ENCODE results near the gene SCARB1. TPM values are rescaled to one million over a fixed set of nuclear protein-coding genes. Genes with fewer than 3 reads are reported as not detected.
A peak's percentile ranks its signal among the peaks of the same experiment; 100 is the strongest.

Gene SCARB1
- total RNA-seq, 1 experiment from 2014 or later, result 31.3 TPM

GRCh38 chr12:124743479-124744272, 120.0 kb downstream of the SCARB1 start:
- Histone ChIP-seq H3K27me3 (ENCODE audit: insufficient read depth, low read length) (no peaks in the 10 kb centered on the region), H2AK5ac (ENCODE audit: insufficient read length, low read length) (no peak overlapping the region), H3K9me3 (ENCODE audit: control insufficient read depth, low read depth, low read length) (no peaks in the 10 kb centered on the region), H3K18ac (ENCODE audit: insufficient read length, low read depth, low read length) (no peak overlapping the region), H3T11ph (ENCODE audit: low read length) (no peak overlapping the region), H3K27ac (ENCODE audit: insufficient read length, low read depth, low read length) (no peak overlapping the region), H2BK15ac (ENCODE audit: low read depth, low read length) (no peak overlapping the region), H3K23ac (ENCODE audit: insufficient read length, low read depth, low read length) (no peak overlapping the region), H2AFZ (ENCODE audit: low read length) (no peak overlapping the region), H3K23me2 (ENCODE audit: insufficient read length, low read depth, low read length, poor library complexity, severe bottlenecking) (no peaks in the 10 kb centered on the region), H2BK12ac (ENCODE audit: insufficient read length, low read depth, low read length) (no peak overlapping the region), H3K56ac (ENCODE audit: insufficient read length, low read depth, low read length) (no peak overlapping the region), H3K4ac (ENCODE audit: low read depth, low read length) (no peak overlapping the region), H3K14ac (ENCODE audit: insufficient read depth, low read length) (no peak overlapping the region), H4K91ac (ENCODE audit: insufficient read length, low read depth, low read length) (no peak overlapping the region), H2BK120ac (ENCODE audit: low read depth, low read length, poor library complexity, severe bottlenecking) (no peak overlapping the region), H4K20me1 (ENCODE audit: control insufficient read depth, insufficient read depth, insufficient read length) (no peaks in the 10 kb centered on the region), H4K8ac (replicated peaks; ENCODE audit: insufficient read length, low read depth, low read length) (no peak overlapping the region), H2BK20ac (ENCODE audit: low read depth, low read length, poor library complexity, severe bottlenecking) (no peak overlapping the region), H3K79me1 (ENCODE audit: insufficient read depth, low read depth, low read length, poor library complexity, severe bottlenecking) (no peaks in the 10 kb centered on the region), H3K4me1 (ENCODE audit: insufficient read depth, low read length) (no peaks in the 10 kb centered on the region; the same call in 1 of the 2 replicates), H3K9ac (ENCODE audit: extremely low read depth, insufficient read length, low read length) (no peak overlapping the region), H3K79me2 (ENCODE audit: insufficient read depth, low read length) (no peaks in the 10 kb centered on the region), H3K4me2 (ENCODE audit: insufficient read depth, insufficient read length, low read length) (no peak overlapping the region), H4K5ac (ENCODE audit: insufficient read length, low read depth, low read length) (no peak overlapping the region), H2BK5ac (ENCODE audit: insufficient read length, low read length) (no peak overlapping the region)
- no peak for TF ChIP-seq CTCF (conservative IDR thresholded peaks at IDR 0.05)
- Mint-ChIP-seq H3K9me3 (no peaks in the 10 kb centered on the region; a peak in 1 of 5 replicates), H3K27ac (peak overlapping the region in 2 of 3 experiments; percentile 1 to 65; a peak in 3 of 7 replicates), H3K36me3 (ENCODE audit: insufficient read depth in 1 of 3, low read depth in 3 of 3) (no peaks in the 10 kb centered on the region), H3K4me3 (no peak overlapping the region), H3K27me3 (ENCODE audit: low read depth) (no peaks in the 10 kb centered on the region; the same call in none of the 2 replicates), H3K4me1 (peaks cover 20 to 42% of the 10 kb centered on the region in 2 experiments)
- no peak for DNase-seq
- no CpG with 5 or more reads among the region's 18 CpGs for WGBS (ENCODE audit: extremely low coverage, insufficient read length, low lambda C conversion rate)
